G401.6 (cell line): ENCODE measurements around the gene CCDC172.
"Not testable (repeated sequence)": the region's sequence is repeated elsewhere in the genome, so short reads cannot be mapped to it uniquely, and the experiment has no call there.

Experiments used
- FAIRE-seq: peaks from 2 replicates; lab custom pipeline; 2012; peaks lifted over from hg19 to GRCh38; lab: Jason Lieb, UNC

CCDC172 gene

GRCh38 chr10:116336866-116337265, 12.6 kb downstream of the CCDC172 start:
- no peak for FAIRE-seq

- FAIRE-seq = no peak
Measured at GRCh38 chr10:116352125-116352524, 27.9 kb downstream of the CCDC172 start.

GRCh38 chr10:116353817-116354216, 29.6 kb downstream of the CCDC172 start:
- FAIRE-seq = no peak

GRCh38 chr10:116355341-116355740, 31.1 kb downstream of the CCDC172 start:
- FAIRE-seq = no peak

GRCh38 chr10:116356833-116357232, 32.6 kb downstream of the CCDC172 start:
- no peak for FAIRE-seq

GRCh38 chr10:116364868-116365267, 40.6 kb downstream of the CCDC172 start:
- FAIRE-seq = no peak

GRCh38 chr10:116371737-116372136, 47.5 kb downstream of the CCDC172 start:
- FAIRE-seq = no peak

GRCh38 chr10:116382290-116382689, 58.0 kb downstream of the CCDC172 start:
- FAIRE-seq = no peak

- FAIRE-seq = no peak
Measured at GRCh38 chr10:116385311-116385710, 61.1 kb downstream of the CCDC172 start.

GRCh38 chr10:116385994-116386809, 62.0 kb downstream of the CCDC172 start:
- FAIRE-seq = peak; percentile 34

- FAIRE-seq = not testable (repeated sequence)
Measured at GRCh38 chr10:116393246-116393831, 69.1 kb downstream of the CCDC172 start.

- no peak for FAIRE-seq
Measured at GRCh38 chr10:116395223-116395985, 71.2 kb downstream of the CCDC172 start.

- no peak for FAIRE-seq
Measured at GRCh38 chr10:116398224-116398623, 74.0 kb downstream of the CCDC172 start.

GRCh38 chr10:116402858-116403257, 78.6 kb downstream of the CCDC172 start:
- no peak for FAIRE-seq

GRCh38 chr10:116403740-116404250, 79.5 kb downstream of the CCDC172 start:
- no peak for FAIRE-seq

- FAIRE-seq = no peak
Measured at GRCh38 chr10:116408719-116409118, 84.5 kb downstream of the CCDC172 start.

GRCh38 chr10:116410351-116410750, 86.1 kb downstream of the CCDC172 start:
- no peak for FAIRE-seq

- FAIRE-seq = no peak
Measured at GRCh38 chr10:116417821-116418220, 93.6 kb downstream of the CCDC172 start.

GRCh38 chr10:116418389-116418788, 94.1 kb downstream of the CCDC172 start:
- FAIRE-seq = no peak

- FAIRE-seq = no peak
Measured at GRCh38 chr10:116421815-116422214, 97.6 kb downstream of the CCDC172 start.

GRCh38 chr10:116427671-116428070, 103.4 kb downstream of the CCDC172 start, which contains the start of gene PNLIPRP3:
PNLIPRP3 (plus strand) TSS chr10:116427847; CDS start chr10:116428013, 166 bp downstream.
- FAIRE-seq = no peak

- FAIRE-seq = no peak
Measured at GRCh38 chr10:116429288-116429977, 105.2 kb downstream of the CCDC172 start.
